Urinary bladder (tissue), 4 donors: ENCODE data around the gene FOXI2. TPM values are rescaled to one million over a fixed set of nuclear protein-coding genes. Genes with fewer than 3 reads are reported as not detected.

ENCODE experiments used
- DNase-seq: peaks from one replicate; pipeline ENCODE4 v3.0.0-alpha.2; 2015; ENCODE audit errors: extremely low spot score
- H3K27ac ChIP-seq: one replicate; pipeline ENCODE4 v1.5.1; 2013; ENCODE audit warnings: low read depth, mild to moderate bottlenecking, moderate library complexity
- H3K36me3 ChIP-seq: one replicate; pipeline ENCODE4 v1.6.1; 2013; ENCODE audit warnings: mild to moderate bottlenecking, moderate library complexity; ENCODE audit not compliant: insufficient read depth
- H3K4me1 ChIP-seq: one replicate; pipeline ENCODE4 v1.6.1; 2013; ENCODE audit warnings: mild to moderate bottlenecking, moderate library complexity; ENCODE audit not compliant: insufficient read depth
- H3K4me3 ChIP-seq: one replicate; pipeline ENCODE4 v1.5.1; 2013; ENCODE audit warnings: low read depth, low read length
- WGBS: extraction: QIAGEN DNeasy Blood & Tissue Kit; methylation state at CpG from one replicate; pipeline ENCODE4 v1.1.7; 2013; 5-methylcytosine and 5-hydroxymethylcytosine counted together
- polyA plus RNA-seq: library from polyadenylated mRNA; stranded (reverse); fragments of 200-250 nt; gene quantifications from one replicate; pipeline ENCODE4 v1.2.3, GENCODE V29; 2013
- total RNA-seq: library from RNA; depleted of rRNA; stranded (reverse); fragments of >200 nt; gene quantifications from one replicate; pipeline ENCODE4 v1.2.3, GENCODE V29; 2014
- donor health status: healthy with polysubstance abuse.
- donor health status: healthy.

FOXI2 gene
- total RNA-seq, result not detected
- polyA plus RNA-seq, result 0.58 TPM

DNA sequence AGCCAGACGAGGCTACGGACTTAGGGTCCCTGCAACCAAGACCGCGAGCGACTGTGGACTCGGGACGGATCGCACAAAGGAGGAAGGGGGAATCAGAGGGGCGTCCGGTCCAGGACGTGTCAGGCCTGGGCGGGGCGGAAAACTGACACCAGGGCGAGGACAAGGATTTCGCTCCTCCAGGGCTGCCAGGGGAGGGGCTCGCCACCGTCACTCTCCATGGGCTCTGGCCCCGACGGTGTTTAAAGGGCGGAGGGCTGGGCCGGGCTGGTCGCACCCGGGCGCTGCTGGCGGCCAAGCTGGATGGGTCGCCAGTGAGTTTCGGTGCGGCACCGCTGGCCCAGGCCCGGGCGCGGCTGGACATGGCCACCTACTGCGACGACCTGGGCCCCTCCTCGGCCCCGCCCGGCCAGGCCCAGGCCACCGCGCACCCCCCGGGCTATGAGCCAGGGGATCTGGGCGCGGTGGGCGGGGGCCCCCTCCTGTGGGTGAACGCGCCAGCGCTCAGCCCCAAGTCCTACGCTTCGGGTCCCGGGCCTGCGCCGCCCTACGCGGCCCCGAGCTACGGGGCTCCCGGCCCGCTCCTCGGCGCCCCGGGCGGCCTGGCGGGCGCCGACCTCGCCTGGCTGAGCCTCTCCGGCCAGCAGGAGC lies at the start of gene FOXI2:
Gene FOXI2 (plus strand): TSS at position 271 of the 648 bp plus-strand sequence. CDS start 89 bp downstream, at position 360.
- H3K4me3 ChIP-seq, result peak within 1 kb of the TSS; percentile 31
- H3K27ac ChIP-seq, result no peak within 1 kb of the TSS
- peaks cover 6% of the 10 kb centered on the region for H3K4me1 ChIP-seq
- no peaks in the 10 kb centered on the region for H3K36me3 ChIP-seq
- no peak for DNase-seq
- WGBS, result under 1% methylated on average over 66 of the region's 66 CpGs

- DNase-seq, result no peak
- no peak overlapping the region for H3K27ac ChIP-seq
- 40% methylated on average over 6 of the region's 6 CpGs for WGBS
Observed at GRCh38 chr10:127687548-127687947, 49.4 kb upstream of the FOXI2 start.

GRCh38 chr10:127690176-127690835 lies 46.7 kb upstream of the FOXI2 start:
- Histone ChIP-seq H3K4me3 (no peak overlapping the region), H3K27ac (no peak overlapping the region)
- WGBS, result 67% methylated on average over 2 of the region's 2 CpGs

More at GRCh38 chr10:127687548-127687947, 49.4 kb upstream of the FOXI2 start:
- H3K4me3 ChIP-seq, result no peak overlapping the region
- no peaks in the 10 kb centered on the region for H3K36me3 ChIP-seq
- no peaks in the 10 kb centered on the region for H3K4me1 ChIP-seq

GRCh38 chr10:127694580-127695193 lies 42.3 kb upstream of the FOXI2 start:
- no peak for DNase-seq
- WGBS, result 34% methylated on average over 8 of the region's 8 CpGs
- Histone ChIP-seq H3K36me3 (no peaks in the 10 kb centered on the region), H3K27ac (no peak overlapping the region), H3K4me1 (no peaks in the 10 kb centered on the region), H3K4me3 (no peak overlapping the region)

More at GRCh38 chr10:127690176-127690835, 46.7 kb upstream of the FOXI2 start:
- DNase-seq, result no peak
- H3K4me1 ChIP-seq, result no peaks in the 10 kb centered on the region
- no peaks in the 10 kb centered on the region for H3K36me3 ChIP-seq

DNA sequence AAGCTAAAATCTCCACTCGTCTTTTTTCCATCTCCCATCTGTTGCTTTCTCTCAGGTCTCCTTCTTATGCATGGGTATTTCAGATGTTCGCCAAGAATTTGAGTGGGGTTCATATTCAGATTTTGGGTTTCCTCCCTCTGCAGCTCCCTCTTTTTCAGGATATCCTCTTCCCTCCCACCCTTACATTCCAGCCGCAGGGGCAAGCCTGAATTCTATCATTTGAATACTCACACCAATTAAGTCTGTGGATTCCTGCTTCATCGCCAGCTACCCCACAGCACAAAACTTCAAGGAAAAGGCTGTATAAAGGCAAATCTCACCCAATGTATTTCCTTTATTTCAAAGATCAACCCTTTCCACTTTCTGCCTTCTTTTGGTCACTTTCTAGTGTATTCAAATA lies 41.6 kb upstream of the FOXI2 start:
- no peak for DNase-seq
- H3K36me3 ChIP-seq, result no peaks in the 10 kb centered on the region
- H3K4me3 ChIP-seq, result no peak overlapping the region
- no peaks in the 10 kb centered on the region for H3K4me1 ChIP-seq
- H3K27ac ChIP-seq, result no peak overlapping the region
- 42% methylated on average over 4 of the region's 4 CpGs for WGBS

DNA sequence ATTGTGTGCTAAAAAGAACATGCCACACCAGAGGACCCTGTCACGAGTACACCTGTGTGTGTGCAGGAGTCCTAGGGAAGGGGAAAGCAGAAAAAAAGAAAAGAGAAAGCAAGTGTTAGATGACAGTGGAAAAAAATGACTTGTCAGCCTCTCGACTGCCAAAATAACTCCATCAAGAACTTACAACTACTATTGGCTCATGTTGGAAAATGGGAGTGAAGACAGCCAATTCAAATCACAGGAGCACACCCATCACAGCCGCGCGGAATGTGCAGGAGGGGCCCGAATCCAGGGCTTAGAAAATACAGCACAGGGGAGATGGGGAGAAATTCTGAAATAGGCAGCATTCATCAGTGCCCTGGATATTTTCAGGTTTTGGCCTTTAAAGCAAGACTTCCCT lies 38.1 kb upstream of the FOXI2 start:
- Histone ChIP-seq H3K27ac (no peak overlapping the region), H3K36me3 (no peaks in the 10 kb centered on the region), H3K4me1 (no peaks in the 10 kb centered on the region), H3K4me3 (no peak overlapping the region)
- WGBS, result 76% methylated on average over 6 of the region's 6 CpGs
- no peak for DNase-seq

DNA sequence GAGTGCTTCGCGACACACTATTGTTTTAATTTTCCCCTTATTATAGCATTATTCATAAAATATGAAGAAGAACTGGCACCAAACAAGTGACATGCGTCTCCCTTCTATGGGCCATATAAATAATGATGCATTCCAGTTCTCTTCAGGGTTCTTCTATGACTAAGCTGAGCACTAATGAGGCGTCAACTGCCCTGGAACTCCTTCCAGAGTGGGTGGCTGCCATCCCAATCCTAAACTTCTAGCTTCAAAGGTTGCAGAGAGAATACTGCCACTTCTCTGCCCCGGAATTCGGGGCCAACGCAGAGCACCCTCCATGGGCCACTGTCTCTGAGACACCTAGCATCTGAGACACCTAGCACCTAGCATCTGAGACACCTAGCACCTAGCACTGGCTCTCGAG lies 37.7 kb upstream of the FOXI2 start:
- Histone ChIP-seq H3K36me3 (no peaks in the 10 kb centered on the region), H3K4me3 (no peak overlapping the region), H3K27ac (no peak overlapping the region), H3K4me1 (no peaks in the 10 kb centered on the region)
- WGBS, result 76% methylated on average over 8 of the region's 8 CpGs
- DNase-seq, result no peak

- Histone ChIP-seq H3K4me3 (no peak overlapping the region), H3K4me1 (no peaks in the 10 kb centered on the region), H3K27ac (no peak overlapping the region), H3K36me3 (no peaks in the 10 kb centered on the region)
- DNase-seq, result no peak
- WGBS, result 55% methylated on average over 4 of the region's 4 CpGs
Observed at GRCh38 chr10:127702271-127702670, 34.7 kb upstream of the FOXI2 start.

GRCh38 chr10:127715249-127715648 lies 21.7 kb upstream of the FOXI2 start:
- Histone ChIP-seq H3K27ac (no peak overlapping the region), H3K4me1 (no peaks in the 10 kb centered on the region), H3K36me3 (no peaks in the 10 kb centered on the region), H3K4me3 (no peak overlapping the region)
- WGBS, result 36% methylated on average over 6 of the region's 6 CpGs
- DNase-seq, result no peak

DNA sequence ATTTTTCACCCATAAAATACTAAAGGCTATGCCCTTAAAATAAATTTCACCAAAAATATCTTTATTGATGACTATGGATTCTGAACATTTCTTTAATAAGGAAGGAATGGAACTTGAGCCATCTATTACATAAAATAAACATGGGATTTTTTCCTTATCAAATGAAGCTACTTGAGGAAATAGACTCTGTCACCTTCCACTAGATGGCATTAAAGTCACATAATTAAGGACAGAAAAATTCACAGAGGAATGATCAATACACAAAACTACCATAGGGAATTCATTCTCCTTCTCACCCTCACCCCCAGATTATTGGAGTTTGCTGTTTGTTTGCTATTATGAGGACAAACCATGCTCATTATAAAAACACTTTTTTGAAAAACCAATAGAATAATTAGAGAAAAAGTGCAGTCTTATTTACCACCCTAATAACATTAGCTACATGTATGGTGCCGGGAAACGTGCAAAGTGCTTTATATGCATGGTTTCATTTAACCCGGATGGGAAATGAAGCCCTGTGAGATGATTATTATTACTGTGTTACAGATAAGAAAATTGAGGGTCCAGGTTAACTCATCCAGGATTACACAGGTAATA lies 21.1 kb upstream of the FOXI2 start:
- Histone ChIP-seq H3K36me3 (no peaks in the 10 kb centered on the region), H3K4me3 (no peak overlapping the region), H3K4me1 (no peaks in the 10 kb centered on the region), H3K27ac (no peak overlapping the region)
- WGBS, result 54% methylated on average over 3 of the region's 3 CpGs
- DNase-seq, result peak; percentile 7

DNA sequence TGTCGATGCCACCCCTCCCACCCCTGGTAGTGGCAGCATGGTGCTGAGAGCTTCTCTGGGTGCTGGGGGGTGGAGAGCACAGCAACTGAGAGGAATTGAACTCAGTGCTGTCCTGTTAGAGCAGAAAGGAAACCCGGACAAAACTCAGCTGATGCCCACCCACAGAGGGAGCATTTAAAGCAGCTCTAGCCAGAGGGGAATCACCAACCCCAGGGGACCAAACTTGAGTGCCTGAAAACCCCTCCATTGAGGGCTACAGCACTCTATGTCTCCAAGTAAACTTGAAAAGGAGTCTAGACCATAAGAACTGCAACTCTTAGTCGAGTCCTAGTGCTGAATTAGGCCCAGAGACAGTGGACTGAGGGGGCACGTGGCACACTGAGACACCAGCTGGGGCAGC lies 16.8 kb upstream of the FOXI2 start:
- Histone ChIP-seq H3K4me3 (no peak overlapping the region), H3K36me3 (no peaks in the 10 kb centered on the region), H3K27ac (no peak overlapping the region), H3K4me1 (no peaks in the 10 kb centered on the region)
- DNase-seq, result no peak
- WGBS, result 62% methylated on average over 4 of the region's 4 CpGs

DNA sequence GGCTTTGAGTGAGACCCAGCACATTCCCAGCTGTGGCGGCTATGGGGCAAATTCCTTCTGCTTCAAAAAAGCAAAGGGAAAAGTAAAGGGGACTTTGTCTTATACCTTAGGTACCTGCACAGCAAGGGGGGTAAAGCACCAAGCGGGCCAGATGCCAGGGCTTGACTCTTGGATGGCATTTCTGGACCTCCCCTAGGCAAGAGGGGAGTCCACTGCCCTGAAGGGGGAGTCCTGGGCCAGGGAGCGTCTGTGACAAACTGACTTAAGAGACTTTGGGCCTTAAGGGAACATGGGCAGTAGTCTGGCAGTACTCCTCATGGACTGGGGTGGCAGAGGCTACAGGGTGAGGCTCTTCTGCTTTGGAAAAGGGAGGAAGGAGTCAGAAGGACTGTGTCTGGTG lies 16.1 kb upstream of the FOXI2 start:
- 60% methylated on average over 3 of the region's 3 CpGs for WGBS
- Histone ChIP-seq H3K4me3 (no peak overlapping the region), H3K27ac (no peak overlapping the region), H3K36me3 (no peaks in the 10 kb centered on the region), H3K4me1 (no peaks in the 10 kb centered on the region)
- DNase-seq, result no peak

GRCh38 chr10:127734753-127735152 lies 2.2 kb upstream of the FOXI2 start:
- Histone ChIP-seq H3K4me1 (peaks cover 6% of the 10 kb centered on the region), H3K27ac (no peak overlapping the region), H3K36me3 (no peaks in the 10 kb centered on the region), H3K4me3 (no peak overlapping the region)
- WGBS, result 7% methylated on average over 11 of the region's 11 CpGs
- DNase-seq, result no peak

- H3K36me3 ChIP-seq, result no peaks in the 10 kb centered on the region
- no peak for DNase-seq
- H3K27ac ChIP-seq, result no peak overlapping the region
- WGBS, result 10% methylated on average over 13 of the region's 13 CpGs
- H3K4me3 ChIP-seq, result no peak overlapping the region
- H3K4me1 ChIP-seq, result peaks cover 6% of the 10 kb centered on the region
Observed at GRCh38 chr10:127735156-127735555, 1.8 kb upstream of the FOXI2 start.
